HFFc6 (cell line): ENCODE results near the gene ELK3. TPM values are rescaled to one million over a fixed set of nuclear protein-coding genes. Genes with fewer than 3 reads are reported as not detected.

Experiments
- DNase-seq: peaks from one replicate; pipeline ENCODE4 v3.0.0-alpha.2; 2018
- H3K27ac Mint-ChIP-seq: 2 replicates; pipeline ENCODE4 v1.8.0; 2020; ENCODE audit warnings: mild to moderate bottlenecking, mixed read lengths
- H3K27me3 Mint-ChIP-seq: 2 replicates; pipeline ENCODE4 v1.8.0; 2021; ENCODE audit warnings: mild to moderate bottlenecking, moderate library complexity, mixed read lengths; ENCODE audit not compliant: insufficient read depth
- H3K36me3 Mint-ChIP-seq: 2 replicates; pipeline ENCODE4 v1.8.0; 2021; ENCODE audit warnings: low read depth, mixed read lengths
- H3K4me1 Mint-ChIP-seq: 2 replicates; pipeline ENCODE4 v1.8.0; 2020; ENCODE audit warnings: low read depth, mixed read lengths
- H3K4me3 Mint-ChIP-seq: 2 replicates; pipeline ENCODE4 v1.8.0; 2020; ENCODE audit warnings: mild to moderate bottlenecking, moderate library complexity, mixed read lengths
- H3K9me3 Mint-ChIP-seq: 2 replicates; pipeline ENCODE4 v1.8.0; 2020; ENCODE audit warnings: mild to moderate bottlenecking, mixed read lengths
- total RNA-seq, 6 experiments: library from RNA; stranded (reverse); fragmentation: NEBNext Ultra II Directional; extraction: Animal tissue kit (Norgen Biotek cat#: 25700); gene quantifications; 2 replicates in 1 of 6; 3 replicates in 5 of 6; pipeline ENCODE4 v1.2.3, GENCODE V29; 2021
- TF ChIP-seq, protein P1 (sequence below): fragments of 200-600 bp; sonication (generic); IDR thresholded peaks from 2 replicates; pipeline ENCODE4 v1.5.0; 2021; ENCODE audit warnings: antibody characterized with exemption, mild to moderate bottlenecking

ELK3 gene
- total RNA-seq, 6 experiments from 2014 or later, result 54.5 to 80.7 (median 71.9) TPM

DNA sequence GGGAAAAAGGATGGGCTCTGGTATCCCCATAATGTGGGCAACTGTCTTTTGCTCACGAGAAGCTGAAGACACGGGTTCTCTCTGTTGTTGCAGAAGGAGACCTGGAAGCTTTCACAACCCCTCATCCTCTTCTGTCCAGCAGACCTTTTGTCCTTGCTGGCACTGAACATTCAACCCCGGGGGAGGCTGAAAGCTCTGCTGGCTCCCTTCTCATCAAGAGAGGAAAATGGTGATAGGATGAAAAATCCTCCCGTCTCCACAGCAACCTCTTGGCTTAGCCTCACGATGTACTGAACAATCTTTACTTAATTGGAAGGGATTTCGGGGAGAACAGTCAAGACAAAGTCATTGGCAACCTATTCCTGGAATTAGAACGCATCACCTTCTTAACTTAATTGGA is 39.0 kb downstream of the ELK3 start:
- DNase-seq, result no peak
- Mint-ChIP-seq H3K4me3 (no peak overlapping the region), H3K27ac (peak overlapping the region; percentile 99), H3K27me3 (peaks cover 2% of the 10 kb centered on the region), H3K9me3 (no peaks in the 10 kb centered on the region), H3K4me1 (peaks cover 55% of the 10 kb centered on the region), H3K36me3 (peaks cover 23% of the 10 kb centered on the region; the same call in 1 of the 2 replicates)
- TF ChIP-seq, protein P1, sequence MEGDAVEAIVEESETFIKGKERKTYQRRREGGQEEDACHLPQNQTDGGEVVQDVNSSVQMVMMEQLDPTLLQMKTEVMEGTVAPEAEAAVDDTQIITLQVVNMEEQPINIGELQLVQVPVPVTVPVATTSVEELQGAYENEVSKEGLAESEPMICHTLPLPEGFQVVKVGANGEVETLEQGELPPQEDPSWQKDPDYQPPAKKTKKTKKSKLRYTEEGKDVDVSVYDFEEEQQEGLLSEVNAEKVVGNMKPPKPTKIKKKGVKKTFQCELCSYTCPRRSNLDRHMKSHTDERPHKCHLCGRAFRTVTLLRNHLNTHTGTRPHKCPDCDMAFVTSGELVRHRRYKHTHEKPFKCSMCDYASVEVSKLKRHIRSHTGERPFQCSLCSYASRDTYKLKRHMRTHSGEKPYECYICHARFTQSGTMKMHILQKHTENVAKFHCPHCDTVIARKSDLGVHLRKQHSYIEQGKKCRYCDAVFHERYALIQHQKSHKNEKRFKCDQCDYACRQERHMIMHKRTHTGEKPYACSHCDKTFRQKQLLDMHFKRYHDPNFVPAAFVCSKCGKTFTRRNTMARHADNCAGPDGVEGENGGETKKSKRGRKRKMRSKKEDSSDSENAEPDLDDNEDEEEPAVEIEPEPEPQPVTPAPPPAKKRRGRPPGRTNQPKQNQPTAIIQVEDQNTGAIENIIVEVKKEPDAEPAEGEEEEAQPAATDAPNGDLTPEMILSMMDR, result no peak

GRCh38 chr12:96233939-96234461 is 39.8 kb downstream of the ELK3 start:
- Mint-ChIP-seq H3K36me3 (peaks cover 16% of the 10 kb centered on the region; the same call in 1 of the 2 replicates), H3K27ac (peak overlapping the region; percentile 99), H3K4me3 (peak overlapping the region; percentile 55), H3K27me3 (peaks cover 2% of the 10 kb centered on the region), H3K9me3 (no peaks in the 10 kb centered on the region), H3K4me1 (peaks cover 62% of the 10 kb centered on the region)
- peak; percentile 97 for DNase-seq
- TF ChIP-seq, protein P1, result no peak

DNA sequence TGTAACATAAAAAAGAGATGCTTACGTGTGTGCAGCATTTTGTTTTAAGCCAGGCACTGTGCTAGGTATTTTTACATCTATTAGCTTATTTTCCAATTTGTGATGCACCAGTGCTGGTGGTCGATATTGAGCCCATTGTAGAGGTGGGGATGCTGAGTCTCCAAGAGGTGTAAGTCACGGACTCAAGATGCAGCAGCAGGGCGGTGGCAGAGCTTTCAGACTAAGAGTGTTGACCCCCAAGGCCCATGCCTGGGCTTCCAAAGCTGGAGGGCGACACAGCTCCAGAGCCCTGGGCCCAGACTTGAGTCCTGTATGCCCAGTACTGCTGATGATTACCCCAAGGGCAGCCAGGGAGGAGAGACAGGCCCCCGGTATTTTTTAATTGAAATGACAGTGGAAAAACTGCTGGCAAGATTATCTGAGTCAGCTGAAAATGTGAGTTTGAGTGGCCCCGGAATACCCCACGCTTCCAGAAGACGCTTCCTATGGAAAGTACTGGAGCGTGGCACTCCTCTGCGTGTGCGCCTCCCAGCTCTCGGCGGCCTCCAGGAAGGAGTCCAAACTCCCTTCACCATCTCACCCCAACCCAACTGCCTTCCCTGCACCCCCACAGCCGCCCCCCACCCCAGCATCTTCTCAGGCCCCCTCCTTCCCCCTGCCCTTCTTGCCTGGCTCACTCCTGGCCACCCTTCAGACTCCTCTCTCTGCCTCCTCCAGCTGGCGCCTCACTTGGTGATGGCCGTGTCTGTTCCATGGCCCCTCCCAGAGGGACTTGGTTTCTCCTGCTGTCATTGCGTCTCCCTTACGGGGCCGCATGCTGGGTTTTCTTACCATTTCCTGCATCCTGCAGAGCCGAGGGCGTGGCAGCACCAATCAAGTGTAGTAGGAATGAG is 40.7 kb downstream of the ELK3 start:
- Mint-ChIP-seq H3K27ac (peak overlapping the region; percentile 99), H3K4me1 (peaks cover 71% of the 10 kb centered on the region), H3K27me3 (peaks cover 2% of the 10 kb centered on the region), H3K9me3 (no peaks in the 10 kb centered on the region), H3K36me3 (peaks cover 15% of the 10 kb centered on the region; the same call in 1 of the 2 replicates), H3K4me3 (peak overlapping the region; percentile 55)
- TF ChIP-seq, protein P1, result no peak
- no peak for DNase-seq

DNA sequence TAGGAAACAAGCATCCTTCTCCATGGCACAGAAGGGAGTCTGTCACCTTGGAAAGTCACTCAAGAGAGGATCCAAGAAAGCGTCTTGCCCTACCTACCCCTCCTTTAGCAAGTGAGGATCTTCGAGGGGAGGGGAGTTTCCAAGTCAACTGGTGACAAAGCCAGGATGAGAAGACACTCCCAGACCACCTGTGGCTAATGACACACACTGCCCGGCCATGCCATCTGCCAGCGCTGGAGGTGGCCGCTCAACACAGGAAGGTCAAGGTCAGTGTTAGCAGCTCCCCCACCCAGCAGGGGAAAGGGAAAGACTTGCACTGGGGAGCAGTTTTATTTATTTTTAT is 41.3 kb downstream of the ELK3 start:
- Mint-ChIP-seq H3K36me3 (peaks cover 15% of the 10 kb centered on the region; the same call in 1 of the 2 replicates), H3K27me3 (peaks cover 2% of the 10 kb centered on the region), H3K4me1 (peaks cover 77% of the 10 kb centered on the region), H3K4me3 (no peak overlapping the region), H3K9me3 (no peaks in the 10 kb centered on the region), H3K27ac (peak overlapping the region; percentile 99)
- TF ChIP-seq, protein P1, result no peak
- no peak for DNase-seq

DNA sequence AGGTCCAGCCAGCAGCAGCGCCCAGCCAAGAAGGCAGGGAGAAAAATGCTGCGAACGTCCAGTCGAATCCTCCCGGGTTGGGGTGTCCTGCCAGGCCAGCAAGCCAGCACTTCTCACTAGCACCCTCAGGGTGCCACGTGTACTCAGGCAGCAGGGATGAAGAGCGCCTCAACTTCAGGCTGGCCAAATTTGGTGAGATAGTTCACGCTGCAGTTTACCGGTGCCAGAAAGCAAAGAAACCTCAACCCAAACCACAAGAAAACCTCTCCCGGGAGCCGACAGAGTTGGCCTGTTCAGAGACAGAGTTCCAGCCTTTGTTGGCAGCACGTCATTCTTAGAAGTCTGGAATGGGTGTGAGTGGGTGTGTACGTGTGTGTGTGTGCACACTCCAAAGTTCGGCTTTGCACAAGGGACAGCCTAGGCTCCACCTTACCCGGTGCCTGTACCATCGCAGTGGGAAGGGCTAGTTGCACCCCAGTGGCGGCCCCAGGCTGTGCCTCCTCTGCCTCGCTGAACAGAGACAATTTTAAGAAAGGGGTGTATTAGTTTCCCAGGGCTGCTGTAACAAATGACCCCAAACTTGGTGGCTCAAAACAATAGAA is 42.1 kb downstream of the ELK3 start:
- H3K36me3 Mint-ChIP-seq, result peaks cover 15% of the 10 kb centered on the region; the same call in 1 of the 2 replicates

More for the DNA sequence above, 42.1 kb downstream of the ELK3 start:
- TF ChIP-seq, protein P1, result no peak
- Mint-ChIP-seq H3K4me3 (no peak overlapping the region), H3K9me3 (no peaks in the 10 kb centered on the region), H3K27ac (peak overlapping the region; percentile 99), H3K27me3 (peaks cover 2% of the 10 kb centered on the region), H3K4me1 (peaks cover 86% of the 10 kb centered on the region)
- DNase-seq, result no peak
